NCI-H69 (cell line): ENCODE measurements around the gene MUL1.

Source experiments
- DNase-seq: peaks from one replicate; lab custom pipeline; 2025; lab: John Stamatoyannopoulos, UW

Gene MUL1

DNA sequence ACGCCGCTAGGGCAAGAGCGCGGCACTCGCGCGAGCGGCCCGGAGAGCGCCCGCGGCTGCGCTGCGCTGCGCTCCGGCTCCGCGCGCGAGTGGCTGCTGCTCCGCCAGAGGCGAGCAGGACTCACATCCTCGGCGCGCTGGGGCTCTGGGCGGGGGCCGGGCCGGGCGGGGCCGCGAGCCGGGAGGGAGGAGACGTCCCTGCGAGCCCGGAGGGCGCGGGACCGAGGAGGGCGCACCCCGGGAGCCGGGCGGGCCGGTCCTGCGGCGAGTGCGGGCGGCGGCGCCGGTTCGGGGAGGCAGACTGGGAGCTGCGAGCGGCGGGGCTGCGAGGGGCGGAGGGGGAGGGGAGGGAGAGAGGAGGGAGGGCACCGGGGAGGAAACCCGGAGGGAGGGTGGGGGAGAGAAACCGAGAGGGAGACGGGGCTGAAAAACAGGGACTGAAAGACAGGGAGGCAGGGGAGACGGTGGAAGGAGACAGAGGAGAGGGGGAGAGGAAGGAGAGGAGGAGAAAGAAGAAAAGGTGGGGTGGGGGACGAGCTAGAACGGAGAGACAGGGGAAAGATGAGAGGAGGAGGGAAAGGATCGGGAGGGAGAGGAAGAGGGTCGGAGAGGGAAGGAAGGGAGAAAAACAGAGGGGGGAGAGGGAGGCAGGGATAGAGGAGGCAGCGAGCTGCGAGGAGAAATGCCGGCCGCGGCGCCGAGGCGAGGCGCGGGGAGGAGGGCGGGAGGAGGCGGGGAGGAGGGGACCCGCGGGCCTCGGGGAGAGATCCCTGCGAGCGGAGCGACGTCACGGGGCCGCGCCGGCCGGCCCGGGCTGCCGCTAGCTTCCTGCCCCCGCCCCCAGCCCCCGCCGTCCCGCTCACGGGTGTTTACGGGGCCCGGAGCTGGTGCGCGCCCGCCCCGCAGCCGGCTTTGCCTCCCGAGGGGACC is 22.2 kb downstream of the MUL1 start, which contains the start of gene CAMK2N1:
Gene CAMK2N1 (minus strand): TSS at position 684 of the 930 bp plus-strand sequence. CDS start 831 bp downstream, outside the sequence.
- DNase-seq = peak; percentile 71

DNA sequence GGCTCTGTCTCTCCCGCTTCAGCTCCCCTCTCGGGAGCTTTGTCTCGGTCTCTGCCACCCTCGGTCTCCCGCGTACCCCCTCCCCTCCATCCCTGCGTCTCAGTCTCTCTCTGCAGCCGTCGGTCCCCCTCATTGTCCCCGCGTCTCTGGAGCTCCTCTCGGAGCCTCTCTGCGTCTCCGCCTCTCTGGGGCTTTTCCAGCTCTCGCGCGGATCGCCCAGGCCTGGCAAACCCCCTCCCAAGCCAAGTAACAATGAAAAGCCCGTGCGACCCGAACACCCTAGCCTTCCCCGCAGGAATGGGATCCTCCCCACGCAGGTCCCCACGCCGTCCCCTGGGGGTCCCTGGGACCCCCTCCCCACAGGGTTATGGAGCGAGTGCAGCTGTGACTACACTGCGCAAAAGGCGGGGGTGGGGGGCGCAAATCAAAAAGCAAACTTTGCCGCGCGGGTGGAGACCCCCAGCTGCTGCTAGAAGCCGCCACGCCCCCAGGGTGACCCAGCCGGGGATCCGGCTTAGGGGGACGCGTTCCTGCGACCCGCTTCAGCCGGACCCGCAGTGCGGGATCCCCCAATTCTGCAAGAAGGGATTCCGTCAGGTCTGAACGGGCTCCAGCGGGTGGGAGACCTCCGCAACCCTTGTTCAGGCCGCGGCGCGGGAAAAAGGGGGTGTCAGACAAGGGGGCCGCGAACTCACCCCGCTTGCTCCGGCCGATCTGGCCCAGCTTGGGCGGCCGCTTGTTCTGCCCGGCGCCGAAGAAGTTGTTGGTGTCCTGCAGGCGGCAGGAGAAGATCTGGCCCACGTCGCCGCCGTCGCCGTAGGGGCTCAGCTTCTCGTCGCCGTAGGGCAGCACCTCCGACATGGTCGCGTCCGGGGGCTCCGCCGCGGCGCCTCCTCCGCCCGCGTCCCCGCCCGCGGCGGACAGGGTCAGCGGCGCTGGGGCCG is 23.2 kb downstream of the MUL1 start:
- peak; percentile 53 for DNase-seq

DNA sequence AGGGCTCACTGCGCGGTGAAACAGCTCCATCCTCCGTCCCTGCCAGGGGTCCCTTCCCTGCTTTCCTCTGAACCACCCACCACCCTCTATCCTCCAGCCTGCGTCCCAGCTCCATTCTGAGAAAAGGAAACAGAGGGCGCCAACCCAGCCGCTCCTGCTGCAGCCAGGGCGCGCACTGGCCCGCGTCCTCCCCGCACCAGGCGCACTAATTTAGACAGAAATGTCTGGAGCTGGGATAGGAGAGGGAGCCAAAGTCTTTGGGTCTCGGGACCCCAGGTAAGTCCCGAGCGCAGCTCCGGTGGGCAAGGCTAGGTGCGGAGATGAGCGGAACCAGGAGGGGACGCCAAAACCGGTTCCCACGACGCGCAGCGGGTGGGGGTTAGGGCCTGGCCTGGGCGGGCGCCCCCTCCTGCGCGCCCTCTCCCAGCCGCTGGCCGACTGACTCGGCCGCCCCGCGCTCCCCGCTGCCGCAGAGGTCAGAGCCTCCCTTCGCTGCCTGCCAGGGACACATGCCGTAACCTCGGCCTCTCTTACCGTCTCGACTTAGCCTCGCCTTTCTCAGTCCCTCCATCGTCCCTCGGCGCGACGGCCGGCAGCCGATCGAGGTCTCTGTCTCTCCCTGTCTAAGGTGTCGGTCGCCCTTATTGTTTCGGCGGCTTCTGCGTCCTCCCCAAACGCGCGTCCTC is 24.0 kb downstream of the MUL1 start:
- peak; percentile 53 for DNase-seq

DNA sequence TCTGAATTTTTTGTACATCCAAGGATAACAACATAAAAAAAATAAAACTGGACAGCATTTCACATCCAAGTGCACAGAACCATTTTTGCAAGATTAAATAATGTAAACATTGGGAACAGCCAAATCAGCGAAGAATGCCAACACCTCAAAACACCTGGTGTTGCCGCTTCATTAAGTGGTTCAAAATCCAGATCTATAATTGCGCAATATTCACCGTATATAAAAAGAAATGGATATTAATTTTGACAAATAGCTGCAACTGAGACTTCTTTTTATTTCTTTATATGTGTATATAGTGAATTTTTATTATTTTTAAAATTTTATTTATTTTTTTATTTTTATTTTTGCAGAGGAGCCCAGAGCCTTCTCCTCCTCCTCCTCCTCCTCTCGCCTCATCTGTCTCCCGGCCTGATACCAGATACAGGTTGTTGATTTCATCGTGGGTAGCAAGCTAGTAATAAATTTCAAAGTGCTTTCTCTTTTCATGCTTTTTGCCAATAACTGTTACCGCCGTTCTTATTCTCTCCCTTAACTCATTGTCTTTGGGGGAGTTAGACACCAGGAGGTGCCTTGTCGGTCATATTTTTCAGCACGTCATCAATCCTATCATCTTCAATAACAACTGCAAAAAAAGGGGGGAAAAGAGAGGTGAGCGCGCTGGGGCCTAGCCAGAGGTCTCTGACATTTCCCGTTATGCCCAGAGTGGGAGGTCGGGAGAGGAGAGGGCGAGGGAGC is 24.7 kb downstream of the MUL1 start:
- no peak for DNase-seq

DNA sequence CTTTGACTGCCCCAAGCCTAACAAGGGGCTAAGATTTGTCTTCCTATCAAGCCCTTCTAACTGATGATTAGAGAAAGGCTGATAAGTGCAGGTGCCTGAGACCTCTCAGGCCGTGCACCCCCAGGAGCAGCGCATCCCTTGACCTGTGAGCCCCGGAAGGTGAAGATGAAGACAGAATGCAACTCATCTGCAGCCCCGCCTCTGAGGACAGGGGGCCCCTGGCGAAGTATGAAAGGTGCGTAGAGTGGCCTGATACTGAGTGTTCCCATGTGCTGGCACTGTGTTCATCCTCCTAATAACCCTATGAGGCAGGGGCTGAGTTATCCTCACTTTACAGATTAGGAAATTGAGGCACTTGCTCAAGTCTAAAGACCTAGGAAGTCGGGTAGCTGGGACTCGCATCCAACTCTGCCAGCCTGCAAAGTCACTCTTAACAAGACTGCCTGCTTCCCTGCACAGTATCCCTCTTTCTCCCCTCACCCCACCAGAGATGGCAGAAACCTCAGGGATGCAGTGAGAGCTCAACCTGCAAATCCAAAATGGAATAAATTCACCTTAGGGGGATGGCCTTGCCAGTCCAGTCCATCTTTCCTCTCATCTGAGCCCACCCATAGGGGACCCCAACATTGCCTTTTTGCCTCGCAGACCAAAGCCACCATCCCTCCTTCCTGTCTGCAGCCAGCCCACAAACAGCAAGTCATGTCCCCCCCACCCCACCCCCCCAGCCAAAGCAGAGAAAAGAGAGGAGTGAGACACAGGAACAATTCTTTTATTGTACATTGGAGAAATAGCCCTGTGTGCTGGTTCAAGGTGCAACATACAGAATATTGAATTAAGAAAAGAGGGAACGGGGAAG is 26.1 kb downstream of the MUL1 start:
- DNase-seq = no peak

DNA sequence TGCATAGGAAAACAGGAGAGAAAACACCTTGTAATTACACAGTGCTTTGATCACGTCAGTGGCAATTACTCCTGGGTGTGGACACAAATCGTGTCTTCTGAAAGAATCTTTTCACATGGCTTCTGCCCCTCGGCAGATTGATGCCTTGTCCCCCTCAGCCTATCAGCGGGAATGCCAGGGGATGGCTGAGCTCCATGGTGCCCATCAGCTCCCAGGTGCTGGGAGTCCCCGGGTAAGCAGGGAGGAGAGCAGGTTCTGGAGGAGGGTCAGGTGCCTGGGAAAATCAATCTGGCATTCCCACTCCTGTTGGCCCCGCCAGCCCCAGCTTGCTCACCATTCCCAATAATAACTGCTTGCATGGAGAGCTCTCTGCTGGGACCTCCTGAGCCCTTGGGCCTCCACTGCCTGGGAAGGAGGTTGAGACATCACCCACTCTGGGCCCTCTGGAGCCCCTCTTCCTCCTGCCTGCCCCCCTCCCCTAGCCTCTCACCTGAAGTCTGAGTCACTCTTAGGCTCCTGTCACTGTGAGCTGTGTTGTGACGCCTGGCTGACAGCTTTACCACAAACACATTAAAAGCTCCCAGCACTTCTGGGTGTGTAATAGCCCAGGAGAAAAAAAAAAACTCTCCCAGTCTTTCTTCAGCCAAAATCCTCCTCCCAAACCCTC is 26.9 kb downstream of the MUL1 start:
- peak; percentile 90 for DNase-seq

DNA sequence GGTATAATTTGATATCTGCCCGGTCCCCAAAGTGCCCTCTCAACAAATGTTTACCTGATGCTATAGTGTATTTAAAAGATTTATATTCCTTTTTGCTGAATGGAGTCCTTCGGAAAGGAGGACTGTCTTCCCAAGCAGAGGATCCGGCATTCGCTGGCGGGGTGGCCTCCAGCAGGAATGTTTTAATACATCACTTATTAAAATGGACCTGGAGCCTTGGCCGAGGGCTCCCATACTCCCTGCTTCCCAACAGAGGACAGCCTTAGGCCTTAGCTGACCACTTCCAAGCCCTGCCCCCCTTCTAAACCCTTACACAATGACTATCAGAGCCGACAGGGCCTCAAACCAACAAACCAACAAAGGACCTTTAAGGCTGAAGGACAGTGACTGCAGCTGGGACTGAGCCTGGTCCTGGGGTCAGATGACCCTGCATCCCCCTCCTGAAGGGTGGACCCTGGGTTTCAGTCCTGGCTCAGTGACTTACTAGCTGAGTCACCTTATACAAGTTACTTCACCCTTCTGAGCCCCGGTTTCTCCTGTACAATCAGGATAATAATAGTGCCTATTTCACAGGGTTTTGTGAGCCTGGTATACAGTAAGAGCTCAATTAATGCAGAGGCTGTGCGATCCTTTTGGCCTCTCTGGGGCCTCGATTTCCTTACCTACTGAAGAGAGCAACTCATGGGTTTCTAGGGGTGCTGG is 27.6 kb downstream of the MUL1 start:
- no peak for DNase-seq

DNA sequence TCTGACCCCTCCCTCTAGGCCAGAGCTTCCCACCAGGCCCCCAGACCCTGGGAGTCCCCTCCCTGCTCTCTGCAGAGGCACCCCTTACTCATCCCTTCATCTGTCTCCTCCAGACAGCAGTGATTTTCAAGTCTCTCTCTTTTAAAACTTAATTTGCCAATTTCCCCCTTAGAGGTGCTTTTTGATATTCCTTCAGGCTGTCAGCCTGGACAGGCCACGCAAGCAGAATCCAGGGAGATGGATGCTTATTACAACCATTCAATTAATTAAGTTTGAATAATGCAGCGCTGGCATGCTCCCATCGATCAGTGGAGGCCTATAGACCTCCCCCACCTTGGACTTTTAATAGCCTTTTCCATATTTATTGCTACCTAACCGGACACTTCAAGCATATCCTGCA is 28.1 kb downstream of the MUL1 start:
- DNase-seq = no peak

DNA sequence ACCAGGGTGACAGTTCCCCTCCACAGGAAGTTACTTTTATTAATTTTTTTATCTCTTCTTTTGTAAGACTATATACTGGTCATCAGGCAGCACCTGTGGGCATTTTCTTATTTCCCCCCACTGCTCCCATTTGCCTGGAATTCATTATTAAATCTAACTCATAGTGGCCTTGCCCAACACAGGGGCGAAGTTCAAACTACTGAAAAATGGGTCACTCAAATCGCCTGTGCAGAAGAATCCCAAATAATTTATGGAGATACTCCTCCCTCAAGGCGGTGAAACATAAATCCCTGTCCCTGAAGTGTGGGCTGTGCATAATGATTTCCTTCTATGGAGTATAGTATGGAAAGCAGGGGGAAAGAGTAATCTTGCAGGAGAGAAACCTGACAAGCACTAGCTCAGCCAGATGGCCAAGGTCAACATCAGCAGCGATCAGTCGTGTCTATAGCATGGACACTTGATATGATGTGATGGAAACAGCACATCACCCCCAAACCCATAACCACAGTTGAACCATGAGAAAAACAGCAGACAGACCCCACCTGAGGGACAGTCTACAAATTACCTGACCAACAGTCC is 29.8 kb downstream of the MUL1 start:
- DNase-seq = no peak

DNA sequence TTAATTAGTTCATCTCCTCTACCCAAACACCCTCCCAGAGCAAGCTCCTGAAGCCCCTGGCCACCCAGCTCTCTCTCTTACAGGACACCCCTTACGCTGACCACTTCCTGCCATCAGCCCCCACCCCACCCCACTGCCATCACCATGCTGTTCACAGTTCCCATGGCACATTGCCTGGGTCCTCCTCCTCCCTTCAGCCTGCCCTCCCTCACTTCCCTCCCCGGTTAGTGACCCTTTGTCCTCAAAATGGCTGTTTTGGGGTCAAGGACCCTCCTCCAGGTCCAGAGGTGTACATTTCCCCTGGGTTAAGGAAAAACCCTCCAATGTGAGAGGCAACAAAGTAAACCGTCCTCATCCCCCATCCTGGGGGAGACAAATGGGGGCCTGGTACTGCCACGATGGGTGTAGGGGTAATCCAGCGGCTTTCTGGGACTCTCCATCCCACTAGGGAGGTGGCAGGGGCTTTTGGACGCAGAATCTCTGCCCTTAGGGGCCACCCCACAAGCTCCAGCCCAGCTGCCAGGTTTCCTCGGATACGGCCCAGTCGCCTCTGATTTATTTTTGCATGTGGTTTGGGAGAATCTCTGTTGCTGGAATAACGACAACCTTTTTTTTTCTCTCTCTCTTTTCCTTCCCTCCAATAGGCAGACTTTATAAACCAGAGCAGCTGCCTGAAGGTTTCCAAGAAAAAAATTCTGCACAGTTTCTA is 30.4 kb downstream of the MUL1 start:
- no peak for DNase-seq

DNA sequence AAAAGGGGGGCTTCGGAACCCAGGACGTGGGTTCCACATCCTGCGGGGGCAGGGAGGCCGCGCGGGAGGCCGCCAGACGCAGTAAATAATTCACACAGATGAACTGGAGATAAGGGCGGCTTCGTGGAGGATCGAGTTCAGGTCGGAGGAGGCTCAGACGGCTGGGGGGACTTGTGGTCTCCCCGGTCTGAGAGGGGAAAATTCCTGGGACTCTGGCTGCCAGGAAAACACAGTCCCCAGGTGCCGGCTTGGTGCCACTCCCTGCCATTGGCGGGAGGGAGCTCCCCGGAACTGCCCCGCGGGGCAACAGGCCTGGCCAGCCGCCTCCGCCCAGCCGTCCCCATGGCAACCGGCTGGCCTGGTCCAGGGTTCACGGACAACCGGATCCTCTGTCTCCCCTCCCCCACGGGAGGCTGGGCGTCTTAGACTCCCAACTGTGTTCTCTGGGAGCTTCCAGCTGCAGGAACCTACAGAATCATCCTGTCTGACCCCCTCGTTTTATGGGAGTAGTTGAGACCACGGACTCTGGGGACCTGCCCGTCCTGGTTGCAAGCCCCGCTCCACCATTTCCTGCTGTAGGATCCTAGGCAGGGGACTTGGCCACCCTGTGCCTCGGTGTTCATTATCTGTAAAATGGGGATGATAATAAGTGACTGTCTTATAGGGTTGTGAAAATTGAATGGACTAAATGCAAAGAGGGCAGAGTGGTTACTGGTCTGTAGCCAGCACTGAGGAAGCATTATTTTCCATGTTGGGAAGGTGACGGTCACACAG is 31.5 kb downstream of the MUL1 start:
- DNase-seq = peak; percentile 86

DNA sequence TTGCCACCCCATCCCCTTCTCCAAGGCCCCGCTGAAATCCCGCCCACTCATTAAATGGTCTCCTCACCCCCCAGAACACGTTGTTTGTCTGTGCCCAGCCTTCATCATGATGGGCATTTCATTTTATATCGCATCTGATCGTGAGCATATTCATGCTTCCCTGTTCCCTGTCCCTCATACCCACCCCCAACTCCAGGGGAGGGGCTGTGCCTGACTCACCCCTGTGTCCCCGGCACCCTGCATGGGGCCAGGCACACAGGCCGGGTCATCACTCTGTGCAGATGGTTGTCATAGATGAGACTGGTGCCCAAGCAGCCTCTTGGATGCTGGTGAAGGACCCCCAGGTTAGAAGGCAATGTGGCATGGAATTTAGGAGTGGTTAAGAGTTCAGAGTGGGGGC is 33.0 kb downstream of the MUL1 start:
- DNase-seq = no peak

DNA sequence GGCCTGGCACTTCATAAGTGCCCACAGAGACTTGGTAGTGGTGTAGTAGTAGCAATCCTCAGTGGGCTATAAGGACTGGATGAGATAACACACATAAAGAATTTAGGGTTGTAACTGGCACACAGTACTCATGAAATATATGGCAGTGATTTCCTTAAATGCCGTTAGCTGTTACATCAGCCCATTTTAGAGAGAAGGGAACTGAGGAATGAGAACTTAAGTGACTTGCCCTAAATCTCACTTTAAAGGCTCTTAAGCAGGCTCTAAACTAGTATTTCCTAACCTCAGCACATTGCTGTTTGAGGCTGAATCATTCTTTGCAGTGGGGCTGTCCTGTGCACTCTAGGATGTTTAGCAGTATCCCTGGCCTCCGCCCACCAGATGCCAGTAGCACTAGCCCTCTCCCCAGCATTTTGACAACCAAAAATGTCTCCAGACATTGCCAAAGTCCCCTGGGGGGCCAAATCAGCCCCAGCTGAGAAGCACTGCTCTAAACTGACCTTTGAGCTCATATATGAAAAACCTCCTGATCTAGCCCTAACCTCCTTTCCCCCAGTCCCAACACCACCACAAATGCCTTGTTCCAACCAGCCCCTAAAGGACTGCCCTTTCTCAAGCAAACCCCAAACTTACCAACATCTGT is 33.5 kb downstream of the MUL1 start:
- DNase-seq = no peak

DNA sequence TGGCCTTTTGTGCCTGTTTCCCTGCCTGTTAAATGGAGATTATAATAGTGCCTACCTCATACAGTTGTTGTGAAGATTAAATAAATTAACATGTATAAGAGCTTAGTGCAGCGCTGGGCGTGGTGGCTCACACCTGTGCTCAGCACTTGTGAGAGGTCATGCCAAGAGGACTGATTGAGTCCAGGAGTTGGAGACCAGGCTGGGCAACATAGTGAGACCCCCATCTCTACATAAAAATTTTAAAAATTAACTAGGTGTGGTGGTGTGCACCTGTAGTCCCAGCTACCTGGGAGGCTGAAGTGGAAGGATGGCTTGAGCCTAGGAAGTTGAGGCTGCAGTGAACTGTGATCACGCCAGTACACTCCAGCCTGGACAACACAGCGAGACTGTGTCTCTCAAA is 34.1 kb downstream of the MUL1 start:
- no peak for DNase-seq

DNA sequence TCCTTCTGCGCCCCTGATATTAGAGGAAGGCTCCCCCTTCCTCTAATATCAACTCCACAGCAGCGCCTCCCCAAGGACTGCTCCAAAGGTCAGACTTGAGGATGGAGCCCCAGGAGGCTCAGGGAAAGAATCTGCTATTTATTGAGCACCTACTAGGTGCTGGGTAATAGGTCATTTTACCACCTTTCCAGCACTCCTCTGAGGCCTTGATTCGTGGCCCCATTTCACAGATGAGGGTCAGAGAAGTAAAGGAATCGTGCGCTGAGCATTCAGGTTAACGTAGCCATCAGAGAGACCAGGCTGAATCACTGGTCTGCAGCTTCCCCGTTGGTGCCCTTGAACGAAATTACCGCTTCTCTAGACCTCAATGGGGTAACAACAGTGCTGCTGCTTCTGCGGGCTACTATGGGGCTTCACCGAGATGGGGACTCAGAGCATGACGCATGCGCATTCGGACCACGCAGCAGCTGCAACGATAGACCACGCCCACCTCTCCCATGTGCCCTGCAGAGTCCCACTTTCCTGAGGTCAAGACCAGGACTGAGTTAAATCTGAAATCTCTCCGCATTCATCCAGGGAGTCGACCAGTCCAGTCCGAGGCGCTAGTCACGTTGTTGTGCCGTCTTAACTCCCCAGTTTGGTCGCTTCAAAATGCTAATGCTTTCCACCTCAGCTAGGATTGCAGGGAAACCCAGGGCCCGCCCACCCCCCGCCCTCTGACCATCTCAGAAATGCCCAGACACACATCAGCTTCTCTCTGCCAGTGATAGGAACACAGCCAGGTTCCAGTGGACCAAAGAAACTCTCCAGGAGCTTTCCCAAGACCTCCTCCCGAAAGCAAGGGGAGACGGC is 34.9 kb downstream of the MUL1 start:
- no peak for DNase-seq

DNA sequence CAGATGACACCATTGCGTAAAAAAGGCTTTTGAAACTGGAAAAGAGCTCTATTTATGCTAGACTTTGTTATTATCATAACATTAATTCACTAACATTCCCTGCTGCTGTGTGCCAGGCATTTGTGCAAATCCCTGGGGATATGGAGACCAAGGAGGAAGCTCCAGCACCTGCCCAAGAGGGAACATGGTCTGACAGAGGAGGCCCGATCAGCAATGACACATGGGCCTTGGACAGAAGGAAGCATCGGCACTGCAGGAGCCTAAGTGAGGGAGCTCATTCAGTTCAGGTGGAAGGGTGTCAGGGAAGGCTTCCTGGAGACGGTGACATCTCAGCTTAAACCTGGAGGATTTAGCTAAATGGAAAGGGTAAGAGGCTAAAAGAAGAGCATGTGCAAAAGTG is 35.8 kb downstream of the MUL1 start:
- DNase-seq = no peak
